ENCODE results near the gene FXYD6.
"Not testable (repeated sequence)": the region's sequence is repeated elsewhere in the genome, so short reads cannot be mapped to it uniquely, and the experiment has no call there.

FXYD6 gene, protein sequence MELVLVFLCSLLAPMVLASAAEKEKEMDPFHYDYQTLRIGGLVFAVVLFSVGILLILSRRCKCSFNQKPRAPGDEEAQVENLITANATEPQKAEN

GRCh38 chr11:117876341-117877119, at the start of gene FXYD6:
Gene FXYD6 (minus strand): TSS chr11:117876658. CDS start chr11:117842776, 33,882 bp downstream.
- no peak within 1 kb of the TSS for H3K4me3 ChIP-seq (ENCODE audit: insufficient read depth, low read length, poor library complexity, severe bottlenecking)

DNA sequence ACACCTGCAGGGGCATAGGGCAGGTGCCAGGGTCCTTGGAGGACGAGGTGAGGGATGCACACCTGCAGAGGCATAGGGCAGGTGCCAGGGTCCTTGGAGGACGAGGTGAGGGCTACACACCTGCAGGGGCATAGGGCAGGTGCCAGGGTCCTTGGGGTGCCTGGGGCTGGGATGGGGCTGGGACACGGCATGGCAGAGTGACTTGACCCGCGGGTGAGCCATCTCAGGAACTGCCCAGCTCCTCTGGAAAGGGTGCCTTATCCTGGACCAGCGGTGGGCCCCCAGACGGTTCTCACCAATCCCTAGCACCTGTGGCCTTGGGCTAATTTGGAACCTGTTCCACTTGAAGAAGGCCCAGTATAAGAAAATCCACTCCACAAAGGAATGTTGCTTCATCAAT, 49.7 kb upstream of the FXYD6 start:
- H3K4me3 ChIP-seq (ENCODE audit: insufficient read depth, low read length, poor library complexity, severe bottlenecking); H3K9ac ChIP-seq (ENCODE audit: low read length); H3K36me3 ChIP-seq (ENCODE audit: low read length); H3K27ac ChIP-seq (ENCODE audit: low read depth, low read length); H3K27me3 ChIP-seq (ENCODE audit: low read length); H3K4me2 ChIP-seq (ENCODE audit: low read depth, low read length, poor library complexity, severe bottlenecking); H3K9me2 ChIP-seq (replicated peaks; ENCODE audit: insufficient read depth, low read length); H3F3A ChIP-seq (ENCODE audit: insufficient read depth); H4K20me1 ChIP-seq (ENCODE audit: low read depth, low read length); H3K9me3 ChIP-seq (ENCODE audit: insufficient read depth, low read length); H2AFZ ChIP-seq (ENCODE audit: low read depth, low read length, severe bottlenecking); H3K79me2 ChIP-seq (ENCODE audit: insufficient read depth, low read length): not testable (repeated sequence)

More at GRCh38 chr11:117876341-117877119, at the start of gene FXYD6:
- Histone ChIP-seq H3K4me2 (ENCODE audit: low read depth, low read length, poor library complexity, severe bottlenecking) (no peak within 1 kb of the TSS), H3K9me3 (ENCODE audit: insufficient read depth, low read length) (no peaks in the 10 kb centered on the region), H3K27ac (ENCODE audit: low read depth, low read length) (no peak within 1 kb of the TSS), H3K36me3 (ENCODE audit: low read length) (no peaks in the 10 kb centered on the region), H3K79me2 (ENCODE audit: insufficient read depth, low read length) (no peaks in the 10 kb centered on the region), H2AFZ (ENCODE audit: low read depth, low read length, severe bottlenecking) (no peak within 1 kb of the TSS), H3K9me2 (replicated peaks; ENCODE audit: insufficient read depth, low read length) (no peaks in the 10 kb centered on the region), H3K27me3 (ENCODE audit: low read length) (no peaks in the 10 kb centered on the region), H3F3A (ENCODE audit: insufficient read depth) (no peaks in the 10 kb centered on the region), H4K20me1 (ENCODE audit: low read depth, low read length) (no peaks in the 10 kb centered on the region), H3K9ac (ENCODE audit: low read length) (no peak within 1 kb of the TSS)
- no peak for TF ChIP-seq EZH2phosphoT487 (conservative IDR thresholded peaks at IDR 0.05; ENCODE audit: low read length)
- TF ChIP-seq, protein P1, sequence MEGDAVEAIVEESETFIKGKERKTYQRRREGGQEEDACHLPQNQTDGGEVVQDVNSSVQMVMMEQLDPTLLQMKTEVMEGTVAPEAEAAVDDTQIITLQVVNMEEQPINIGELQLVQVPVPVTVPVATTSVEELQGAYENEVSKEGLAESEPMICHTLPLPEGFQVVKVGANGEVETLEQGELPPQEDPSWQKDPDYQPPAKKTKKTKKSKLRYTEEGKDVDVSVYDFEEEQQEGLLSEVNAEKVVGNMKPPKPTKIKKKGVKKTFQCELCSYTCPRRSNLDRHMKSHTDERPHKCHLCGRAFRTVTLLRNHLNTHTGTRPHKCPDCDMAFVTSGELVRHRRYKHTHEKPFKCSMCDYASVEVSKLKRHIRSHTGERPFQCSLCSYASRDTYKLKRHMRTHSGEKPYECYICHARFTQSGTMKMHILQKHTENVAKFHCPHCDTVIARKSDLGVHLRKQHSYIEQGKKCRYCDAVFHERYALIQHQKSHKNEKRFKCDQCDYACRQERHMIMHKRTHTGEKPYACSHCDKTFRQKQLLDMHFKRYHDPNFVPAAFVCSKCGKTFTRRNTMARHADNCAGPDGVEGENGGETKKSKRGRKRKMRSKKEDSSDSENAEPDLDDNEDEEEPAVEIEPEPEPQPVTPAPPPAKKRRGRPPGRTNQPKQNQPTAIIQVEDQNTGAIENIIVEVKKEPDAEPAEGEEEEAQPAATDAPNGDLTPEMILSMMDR (IDR thresholded peaks at IDR 0.05; ENCODE audit: insufficient read depth, low read length, poor library complexity, severe bottlenecking), result no peak

- Histone ChIP-seq H3K9me2 (replicated peaks; ENCODE audit: insufficient read depth, low read length) (no peaks in the 10 kb centered on the region), H2AFZ (ENCODE audit: low read depth, low read length, severe bottlenecking) (no peak overlapping the region), H3K9ac (ENCODE audit: low read length) (no peak overlapping the region), H3K27ac (ENCODE audit: low read depth, low read length) (no peak overlapping the region), H3K79me2 (ENCODE audit: insufficient read depth, low read length) (no peaks in the 10 kb centered on the region), H3F3A (ENCODE audit: insufficient read depth) (no peaks in the 10 kb centered on the region), H3K36me3 (ENCODE audit: low read length) (no peaks in the 10 kb centered on the region), H3K27me3 (ENCODE audit: low read length) (no peaks in the 10 kb centered on the region), H3K4me2 (ENCODE audit: low read depth, low read length, poor library complexity, severe bottlenecking) (no peak overlapping the region), H3K9me3 (ENCODE audit: insufficient read depth, low read length) (no peaks in the 10 kb centered on the region), H4K20me1 (ENCODE audit: low read depth, low read length) (no peaks in the 10 kb centered on the region), H3K4me3 (ENCODE audit: insufficient read depth, low read length, poor library complexity, severe bottlenecking) (no peak overlapping the region)
- TF ChIP-seq, protein P1 (IDR thresholded peaks at IDR 0.05; ENCODE audit: insufficient read depth, low read length, poor library complexity, severe bottlenecking), result no peak
- TF ChIP-seq EZH2phosphoT487 (conservative IDR thresholded peaks at IDR 0.05; ENCODE audit: low read length), result no peak
Measured at GRCh38 chr11:117925198-117925925, 48.9 kb upstream of the FXYD6 start.

All from SU-DHL-6 (cell line).